ENCODE data around the gene GPR85. TPM values are rescaled to one million over a fixed set of nuclear protein-coding genes. Genes with fewer than 3 reads are reported as not detected.

The GPR85 gene
- total and polyA plus RNA-seq, 4 donors = 0.13 to 1.7 (median 0.42) TPM

DNA sequence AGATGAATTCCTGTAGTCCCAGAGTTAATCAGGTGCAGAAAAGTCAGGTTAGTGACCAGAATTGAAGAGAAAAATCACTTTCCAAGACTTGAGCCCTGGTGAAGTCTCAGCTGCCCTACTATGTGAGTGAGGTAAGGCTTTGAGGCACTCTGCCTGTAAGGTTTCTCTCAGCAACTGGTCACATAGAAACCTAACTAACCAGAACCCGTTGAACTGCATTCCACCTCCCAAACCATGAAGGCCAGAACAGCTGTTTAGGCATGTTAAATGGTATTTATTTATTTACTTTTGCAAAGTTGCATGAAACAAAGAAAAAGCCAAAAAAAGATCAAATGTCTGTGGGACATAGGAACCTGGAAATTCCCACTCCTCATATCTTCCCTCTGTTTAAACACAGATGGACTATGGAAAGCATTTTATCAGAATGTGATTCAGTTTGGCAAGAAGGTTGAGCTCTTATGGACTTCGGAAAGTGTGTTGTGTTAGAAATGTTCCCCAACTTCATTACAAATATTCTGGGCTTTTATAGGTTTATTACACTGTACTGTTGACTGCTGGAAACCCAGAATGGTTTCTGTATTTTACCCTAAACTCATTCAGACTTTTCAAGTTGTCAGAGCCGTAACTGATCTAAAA lies 12.8 kb upstream of the GPR85 start:
- Histone ChIP-seq H3K36me3 (ENCODE audit: control insufficient read depth in 4 of 4, insufficient read depth in 3 of 4, low read depth in 1 of 4, low read length in 3 of 4) (no peaks in the 10 kb centered on the region), H3K27me3 (ENCODE audit: control insufficient read depth in 4 of 4, insufficient read depth in 4 of 4, low read length in 3 of 4) (no peaks in the 10 kb centered on the region), H3K9me3 (ENCODE audit: control insufficient read depth in 4 of 4, low read length in 3 of 4) (no peaks in the 10 kb centered on the region), H3K27ac (ENCODE audit: low read depth in 1 of 2, low read length in 2 of 2) (no peak overlapping the region), H3K9ac (ENCODE audit: low read depth in 1 of 2, low read length in 2 of 2) (no peak overlapping the region), H3K4me3 (ENCODE audit: low read depth in 1 of 3, low read length in 3 of 3) (no peak overlapping the region), H3K4me1 (ENCODE audit: control insufficient read depth in 4 of 4, insufficient read depth in 4 of 4, low read length in 3 of 4) (peaks cover 0 to 1% (median 0%) of the 10 kb centered on the region in 4 donors)
- WGBS = 63% methylated on average over 3 of the region's 3 CpGs
- TF ChIP-seq JUND (IDR thresholded peaks at IDR 0.05) (no peak), FOXA1 (IDR thresholded peaks at IDR 0.05) (no peak), RXRA (IDR thresholded peaks at IDR 0.05) (no peak), GABPA (IDR thresholded peaks at IDR 0.05 in 1 of 2, conservative IDR thresholded peaks at IDR 0.05 in 1 of 2) (no peak)
- TF ChIP-seq, protein P1, sequence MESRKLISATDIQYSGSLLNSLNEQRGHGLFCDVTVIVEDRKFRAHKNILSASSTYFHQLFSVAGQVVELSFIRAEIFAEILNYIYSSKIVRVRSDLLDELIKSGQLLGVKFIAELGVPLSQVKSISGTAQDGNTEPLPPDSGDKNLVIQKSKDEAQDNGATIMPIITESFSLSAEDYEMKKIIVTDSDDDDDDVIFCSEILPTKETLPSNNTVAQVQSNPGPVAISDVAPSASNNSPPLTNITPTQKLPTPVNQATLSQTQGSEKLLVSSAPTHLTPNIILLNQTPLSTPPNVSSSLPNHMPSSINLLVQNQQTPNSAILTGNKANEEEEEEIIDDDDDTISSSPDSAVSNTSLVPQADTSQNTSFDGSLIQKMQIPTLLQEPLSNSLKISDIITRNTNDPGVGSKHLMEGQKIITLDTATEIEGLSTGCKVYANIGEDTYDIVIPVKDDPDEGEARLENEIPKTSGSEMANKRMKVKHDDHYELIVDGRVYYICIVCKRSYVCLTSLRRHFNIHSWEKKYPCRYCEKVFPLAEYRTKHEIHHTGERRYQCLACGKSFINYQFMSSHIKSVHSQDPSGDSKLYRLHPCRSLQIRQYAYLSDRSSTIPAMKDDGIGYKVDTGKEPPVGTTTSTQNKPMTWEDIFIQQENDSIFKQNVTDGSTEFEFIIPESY (IDR thresholded peaks at IDR 0.05) = no peak
- TF ChIP-seq, protein P2, sequence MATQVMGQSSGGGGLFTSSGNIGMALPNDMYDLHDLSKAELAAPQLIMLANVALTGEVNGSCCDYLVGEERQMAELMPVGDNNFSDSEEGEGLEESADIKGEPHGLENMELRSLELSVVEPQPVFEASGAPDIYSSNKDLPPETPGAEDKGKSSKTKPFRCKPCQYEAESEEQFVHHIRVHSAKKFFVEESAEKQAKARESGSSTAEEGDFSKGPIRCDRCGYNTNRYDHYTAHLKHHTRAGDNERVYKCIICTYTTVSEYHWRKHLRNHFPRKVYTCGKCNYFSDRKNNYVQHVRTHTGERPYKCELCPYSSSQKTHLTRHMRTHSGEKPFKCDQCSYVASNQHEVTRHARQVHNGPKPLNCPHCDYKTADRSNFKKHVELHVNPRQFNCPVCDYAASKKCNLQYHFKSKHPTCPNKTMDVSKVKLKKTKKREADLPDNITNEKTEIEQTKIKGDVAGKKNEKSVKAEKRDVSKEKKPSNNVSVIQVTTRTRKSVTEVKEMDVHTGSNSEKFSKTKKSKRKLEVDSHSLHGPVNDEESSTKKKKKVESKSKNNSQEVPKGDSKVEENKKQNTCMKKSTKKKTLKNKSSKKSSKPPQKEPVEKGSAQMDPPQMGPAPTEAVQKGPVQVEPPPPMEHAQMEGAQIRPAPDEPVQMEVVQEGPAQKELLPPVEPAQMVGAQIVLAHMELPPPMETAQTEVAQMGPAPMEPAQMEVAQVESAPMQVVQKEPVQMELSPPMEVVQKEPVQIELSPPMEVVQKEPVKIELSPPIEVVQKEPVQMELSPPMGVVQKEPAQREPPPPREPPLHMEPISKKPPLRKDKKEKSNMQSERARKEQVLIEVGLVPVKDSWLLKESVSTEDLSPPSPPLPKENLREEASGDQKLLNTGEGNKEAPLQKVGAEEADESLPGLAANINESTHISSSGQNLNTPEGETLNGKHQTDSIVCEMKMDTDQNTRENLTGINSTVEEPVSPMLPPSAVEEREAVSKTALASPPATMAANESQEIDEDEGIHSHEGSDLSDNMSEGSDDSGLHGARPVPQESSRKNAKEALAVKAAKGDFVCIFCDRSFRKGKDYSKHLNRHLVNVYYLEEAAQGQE (IDR thresholded peaks at IDR 0.05) = no peak
- no peak for DNase-seq (ENCODE audit: low spot score)

DNA sequence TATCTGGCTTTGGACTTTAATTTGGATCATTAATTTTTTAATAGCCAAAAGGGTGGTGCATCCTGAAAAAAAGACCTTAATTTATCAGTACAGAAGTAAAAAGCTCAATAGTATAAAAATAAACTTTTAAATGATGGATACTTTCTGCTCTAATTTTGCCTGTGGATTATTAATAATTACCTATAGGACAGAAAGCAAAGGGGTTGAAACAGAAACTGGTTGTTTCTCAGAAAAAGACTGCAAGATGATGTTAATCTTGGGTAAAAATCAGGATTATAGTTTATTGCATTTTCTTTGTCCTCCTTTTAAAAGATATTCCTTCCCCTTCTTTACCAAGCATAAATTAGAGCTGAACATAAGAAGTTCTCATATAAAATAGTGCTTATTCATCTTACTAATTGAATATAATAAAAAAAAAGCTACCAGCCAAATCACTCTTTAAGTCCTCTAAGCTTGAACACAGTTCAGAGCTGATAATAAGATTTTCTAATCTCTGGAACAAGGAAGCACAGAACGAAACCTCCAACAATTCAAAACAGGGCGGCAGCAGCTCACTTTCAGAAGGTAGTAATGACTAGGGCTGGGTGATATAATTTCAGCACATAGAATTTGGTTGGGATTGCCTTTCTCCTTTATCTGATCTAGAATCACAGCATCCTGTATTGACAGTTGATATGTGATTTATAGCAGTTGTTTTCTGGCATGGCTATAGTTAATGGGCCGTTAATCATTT lies 8.1 kb upstream of the GPR85 start:
- DNase-seq (ENCODE audit: low spot score) = no peak
- no peaks in the 10 kb centered on the region for H3K27me3 ChIP-seq (ENCODE audit: control insufficient read depth in 4 of 4, insufficient read depth in 4 of 4, low read length in 3 of 4)
- TF ChIP-seq, protein P3, sequence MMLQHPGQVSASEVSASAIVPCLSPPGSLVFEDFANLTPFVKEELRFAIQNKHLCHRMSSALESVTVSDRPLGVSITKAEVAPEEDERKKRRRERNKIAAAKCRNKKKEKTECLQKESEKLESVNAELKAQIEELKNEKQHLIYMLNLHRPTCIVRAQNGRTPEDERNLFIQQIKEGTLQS (IDR thresholded peaks at IDR 0.05) = no peak
- TF ChIP-seq SP1 (IDR thresholded peaks at IDR 0.05) (no peak), GABPA (IDR thresholded peaks at IDR 0.05 in 1 of 2, conservative IDR thresholded peaks at IDR 0.05 in 1 of 2) (no peak), RXRA (IDR thresholded peaks at IDR 0.05) (no peak), HNF4G (IDR thresholded peaks at IDR 0.05) (no peak), TAF1 (conservative IDR thresholded peaks at IDR 0.05) (no peak)
- TF ChIP-seq, protein P1 (IDR thresholded peaks at IDR 0.05) = no peak
- TF ChIP-seq, protein P4, sequence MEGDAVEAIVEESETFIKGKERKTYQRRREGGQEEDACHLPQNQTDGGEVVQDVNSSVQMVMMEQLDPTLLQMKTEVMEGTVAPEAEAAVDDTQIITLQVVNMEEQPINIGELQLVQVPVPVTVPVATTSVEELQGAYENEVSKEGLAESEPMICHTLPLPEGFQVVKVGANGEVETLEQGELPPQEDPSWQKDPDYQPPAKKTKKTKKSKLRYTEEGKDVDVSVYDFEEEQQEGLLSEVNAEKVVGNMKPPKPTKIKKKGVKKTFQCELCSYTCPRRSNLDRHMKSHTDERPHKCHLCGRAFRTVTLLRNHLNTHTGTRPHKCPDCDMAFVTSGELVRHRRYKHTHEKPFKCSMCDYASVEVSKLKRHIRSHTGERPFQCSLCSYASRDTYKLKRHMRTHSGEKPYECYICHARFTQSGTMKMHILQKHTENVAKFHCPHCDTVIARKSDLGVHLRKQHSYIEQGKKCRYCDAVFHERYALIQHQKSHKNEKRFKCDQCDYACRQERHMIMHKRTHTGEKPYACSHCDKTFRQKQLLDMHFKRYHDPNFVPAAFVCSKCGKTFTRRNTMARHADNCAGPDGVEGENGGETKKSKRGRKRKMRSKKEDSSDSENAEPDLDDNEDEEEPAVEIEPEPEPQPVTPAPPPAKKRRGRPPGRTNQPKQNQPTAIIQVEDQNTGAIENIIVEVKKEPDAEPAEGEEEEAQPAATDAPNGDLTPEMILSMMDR (IDR thresholded peaks at IDR 0.05; ENCODE audit: low read depth, low read length, missing input control) = no peak
- TF ChIP-seq, protein P2 (IDR thresholded peaks at IDR 0.05) = no peak
- 75% methylated on average over 3 of the region's 3 CpGs for WGBS
- H3K9me3 ChIP-seq (ENCODE audit: control insufficient read depth in 4 of 4, low read length in 3 of 4) = no peaks in the 10 kb centered on the region
- H3K4me1 ChIP-seq (ENCODE audit: control insufficient read depth in 4 of 4, insufficient read depth in 4 of 4, low read length in 3 of 4) = no peaks in the 10 kb centered on the region
- no peak overlapping the region for H3K9ac ChIP-seq (ENCODE audit: low read depth in 1 of 2, low read length in 2 of 2)
- H3K36me3 ChIP-seq (ENCODE audit: control insufficient read depth in 4 of 4, insufficient read depth in 3 of 4, low read depth in 1 of 4, low read length in 3 of 4) = no peaks in the 10 kb centered on the region
- no peak overlapping the region for H3K27ac ChIP-seq (ENCODE audit: low read depth in 1 of 2, low read length in 2 of 2)
- H3K4me3 ChIP-seq (ENCODE audit: low read depth in 1 of 3, low read length in 3 of 3) = no peak overlapping the region
